Jurkat, Clone E6-1 (cell line): ENCODE results near the gene ZNF385C.

ENCODE experiments used
- DNase-seq: peaks from one replicate; pipeline ENCODE4 v3.0.0-alpha.2; 2011; ENCODE audit warnings: low read depth, low spot score
- H3K4me3 ChIP-seq: 2 replicates; pipeline ENCODE4 v1.5.1; 2011; ENCODE audit warnings: mild to moderate bottlenecking, low read length, control low read depth, moderate library complexity

ZNF385C gene

DNA sequence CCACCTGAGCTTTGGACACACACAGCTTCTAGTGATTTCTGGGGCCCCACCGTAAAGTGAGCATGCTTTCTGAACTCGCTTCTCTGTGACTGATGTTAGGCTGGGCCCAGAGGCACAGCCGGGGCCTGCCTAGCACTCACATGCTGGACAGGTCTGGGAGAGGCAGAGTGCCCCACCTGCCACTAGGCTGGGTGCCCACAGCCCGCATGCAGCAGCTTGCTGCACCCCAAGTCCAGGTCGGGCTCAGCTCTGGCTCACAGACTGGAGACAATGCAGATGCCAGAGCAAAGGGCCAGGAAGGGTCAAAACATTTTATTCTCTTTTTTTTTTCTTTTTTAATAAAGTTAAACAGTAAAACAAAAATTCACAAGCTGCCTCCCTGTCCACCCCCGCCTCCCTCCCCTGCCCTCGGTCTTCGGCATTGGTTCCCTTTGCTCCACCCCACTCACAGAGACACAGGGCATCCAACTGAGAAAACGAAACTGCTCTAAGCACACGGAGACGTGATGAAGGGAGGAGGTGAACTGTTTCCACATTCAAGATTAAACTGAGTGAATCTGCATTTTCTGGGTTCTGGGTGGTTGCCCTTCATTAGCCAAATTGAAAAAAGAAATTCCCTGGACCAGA is 122.0 kb downstream of the ZNF385C start:
- no peak overlapping the region for H3K4me3 ChIP-seq

More for the DNA sequence above, 122.0 kb downstream of the ZNF385C start:
- DNase-seq = no peak
